ENCODE data around the gene ANKRD9.

Gene ANKRD9

DNA sequence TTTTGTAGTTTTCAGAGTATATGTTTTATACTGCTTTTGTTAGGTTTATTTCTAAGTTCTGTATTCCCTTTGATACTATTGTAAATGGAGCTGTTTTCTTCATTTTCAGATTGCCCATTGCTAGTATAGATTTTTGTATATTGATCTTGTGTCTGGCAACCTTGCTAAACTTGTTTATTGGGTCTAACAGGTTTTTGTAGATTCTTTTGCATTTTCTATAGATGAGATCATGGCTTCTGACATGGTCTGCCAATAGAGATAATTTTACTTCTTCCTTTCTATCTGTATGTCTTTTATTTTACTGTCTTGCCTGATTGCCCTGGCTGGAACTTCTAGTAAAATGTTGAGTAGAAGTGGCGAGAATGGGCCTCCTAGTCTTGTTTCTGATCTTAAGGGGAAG, 40.3 kb downstream of the ANKRD9 start:
- no peak for DNase-seq

- no peak for DNase-seq
These were observed 44.7 kb downstream of the ANKRD9 start for GRCh38 chr14:102464846-102465341.

DNA sequence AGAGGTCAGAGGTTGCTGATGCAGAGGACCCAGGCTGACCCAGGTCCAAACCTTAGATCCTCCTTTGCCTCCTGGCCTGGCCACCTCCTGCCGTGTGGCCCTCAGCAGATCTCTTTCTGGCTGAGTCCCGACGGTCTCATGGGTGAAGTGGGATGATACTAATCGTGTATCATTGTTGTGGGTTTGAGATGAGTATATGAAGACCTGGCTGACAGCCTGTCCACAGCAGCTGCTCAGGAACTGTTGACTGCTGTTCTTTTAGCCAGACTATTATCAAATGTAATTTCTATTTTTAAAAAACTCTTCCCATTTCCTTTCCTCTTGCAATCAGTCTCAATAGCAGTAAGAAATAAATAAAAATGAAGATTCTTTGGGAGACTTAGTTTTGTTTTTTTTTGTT, 45.6 kb downstream of the ANKRD9 start:
- no peak for DNase-seq

DNA sequence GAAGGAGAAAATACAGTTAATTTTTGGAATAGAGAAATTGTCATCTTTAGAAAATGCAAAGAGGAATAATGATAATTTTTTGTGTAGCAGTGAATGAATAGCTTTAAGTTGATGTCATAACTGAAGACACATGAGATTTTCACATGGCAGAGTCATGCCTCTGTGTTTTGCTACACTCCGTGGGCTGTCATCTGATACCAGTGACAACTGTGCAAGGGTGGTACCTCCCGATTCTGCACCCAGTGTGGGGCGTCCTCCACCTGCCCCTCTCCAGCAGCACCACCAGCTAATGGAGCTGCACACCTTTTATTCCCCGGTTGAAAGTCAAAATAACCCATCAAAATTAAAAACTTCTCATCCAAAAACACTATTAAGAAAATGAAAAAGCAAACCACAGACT, 47.2 kb downstream of the ANKRD9 start:
- DNase-seq: no peak

DNA sequence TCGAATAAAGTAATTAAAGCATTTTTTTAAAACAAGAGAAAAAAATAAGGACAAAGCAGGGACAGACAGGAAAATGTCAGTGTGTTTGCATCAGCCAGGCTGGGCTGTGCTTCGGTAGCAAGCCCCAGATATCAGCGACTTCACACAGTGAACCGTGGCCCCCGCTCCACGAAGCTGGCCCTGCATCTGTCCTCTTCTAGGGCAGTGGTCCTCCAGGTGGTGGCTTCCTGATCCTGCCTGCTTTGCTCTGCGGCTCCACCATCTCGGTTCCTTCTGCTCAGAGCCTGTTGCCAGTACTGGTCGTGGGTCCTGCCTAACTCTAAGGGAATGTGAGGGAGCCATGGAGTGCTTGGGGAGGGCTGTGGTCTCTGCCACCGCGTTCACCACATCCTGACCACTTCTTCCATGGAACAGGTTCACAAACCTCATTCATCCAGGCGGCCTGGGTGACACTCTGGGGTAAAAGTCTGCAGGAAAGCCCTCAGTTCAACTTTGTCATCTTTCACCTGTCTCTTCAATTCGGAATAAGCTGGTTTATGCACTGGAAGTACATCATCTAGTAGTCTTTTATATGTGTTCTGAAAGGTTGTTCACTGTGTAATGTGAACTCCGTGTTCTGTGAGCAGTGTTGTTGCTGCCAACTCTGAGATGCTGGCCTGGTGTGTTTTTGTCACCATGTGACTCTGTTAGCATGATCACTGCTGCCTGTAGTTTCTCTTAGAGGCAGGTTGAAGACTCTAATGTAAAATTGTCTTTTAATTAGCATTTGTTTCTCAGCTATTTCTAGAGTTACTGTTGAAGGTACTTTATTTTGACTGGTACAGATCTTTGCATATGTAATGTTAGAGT, 47.9 kb downstream of the ANKRD9 start:
- no peak for DNase-seq

DNA sequence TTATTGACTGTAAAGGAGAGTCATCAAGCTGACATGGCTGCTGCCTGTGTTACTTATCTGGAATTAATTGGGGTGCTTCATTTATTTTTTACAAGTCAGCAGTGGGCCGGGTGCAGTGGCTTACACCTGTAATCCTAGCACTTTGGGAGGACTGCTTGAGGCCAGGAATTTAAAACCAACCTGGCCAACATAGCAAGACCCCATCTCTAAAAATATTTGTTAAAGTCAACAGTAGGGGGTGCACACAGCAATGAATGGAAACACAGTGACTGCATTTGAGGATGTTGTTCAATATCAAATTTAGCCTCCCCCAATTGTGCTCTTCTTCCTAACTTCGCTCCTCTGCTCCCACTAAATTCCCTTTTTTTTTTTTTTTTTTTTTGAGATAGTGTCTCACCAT, 52.1 kb downstream of the ANKRD9 start:
- DNase-seq: no peak

DNA sequence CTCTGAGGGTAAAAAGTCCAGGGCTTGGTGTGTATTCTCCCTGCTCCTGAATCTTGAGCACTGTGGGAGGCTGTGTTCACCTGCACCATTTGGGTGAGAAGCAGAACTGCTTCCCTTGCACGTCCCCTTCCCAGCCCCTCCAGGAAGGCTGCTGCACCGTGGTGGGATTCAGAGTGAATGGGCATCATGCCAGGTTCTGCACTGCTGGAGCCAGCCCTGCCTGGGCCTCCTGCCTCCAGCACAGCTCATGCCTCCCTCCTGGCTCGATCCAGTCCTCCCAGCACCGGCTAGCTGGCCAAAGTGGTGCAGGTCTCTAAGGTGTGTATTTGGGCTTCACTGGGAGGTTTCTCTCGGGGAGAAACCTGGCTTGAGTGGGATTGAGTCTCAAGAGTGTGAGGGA, 54.9 kb downstream of the ANKRD9 start:
- no peak for DNase-seq

DNA sequence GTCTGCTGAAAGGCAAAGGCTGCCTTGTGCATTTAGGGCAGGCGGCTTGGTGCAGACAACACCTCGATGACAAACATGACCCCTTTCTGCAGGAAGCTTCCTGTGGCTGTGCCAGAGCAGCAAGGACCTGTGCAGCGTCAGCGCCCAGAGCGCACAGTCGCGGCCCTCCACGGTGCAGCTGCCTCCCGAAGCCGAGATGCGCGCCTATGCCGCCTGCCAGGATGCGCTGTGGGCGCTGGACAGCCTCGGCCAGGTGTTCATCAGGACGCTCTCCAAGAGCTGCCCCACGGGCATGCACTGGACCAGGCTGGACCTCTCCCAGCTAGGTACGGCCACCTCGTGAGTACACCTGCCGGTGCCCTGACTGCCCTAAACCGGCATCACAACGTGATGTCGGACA, 57.3 kb downstream of the ANKRD9 start:
- no peak for DNase-seq
